Naive B cell (primary cell): ENCODE data around the gene EFNA2. TPM values are rescaled to one million over a fixed set of nuclear protein-coding genes. Genes with fewer than 3 reads are reported as not detected.

Source experiments
- ATAC-seq, 2 donors: fragments of 150-1000 bp; cut with Tn5 transposase; 2 replicates each; pipeline ENCODE4 v1.10.0; 2021; ENCODE audit warnings: low read depth in 2 of 2, mild to moderate bottlenecking in 2 of 2, moderate library complexity in 2 of 2
- DNase-seq: peaks from one replicate; pipeline ENCODE4 v3.0.0; 2022
- H3K27ac Mint-ChIP-seq, 6 donors: one replicate each; pipeline ENCODE4 v1.8.0; 2020 to 2022; ENCODE audit warnings: mild to moderate bottlenecking in 6 of 6, mixed read lengths in 6 of 6, moderate library complexity in 5 of 6, inconsistent platforms in 2 of 6
- H3K27me3 Mint-ChIP-seq, 3 donors: one replicate each; pipeline ENCODE4 v1.8.0; 2021 to 2022; ENCODE audit warnings: mixed read lengths in 3 of 3, mild to moderate bottlenecking in 1 of 3
- H3K36me3 Mint-ChIP-seq, 2 donors: one replicate each; pipeline ENCODE4 v1.8.0; 2020 to 2022; ENCODE audit warnings: mixed read lengths in 2 of 2, inconsistent platforms in 1 of 2, mild to moderate bottlenecking in 1 of 2
- H3K4me1 Mint-ChIP-seq, 3 donors: one replicate each; pipeline ENCODE4 v1.8.0; 2020 to 2022; ENCODE audit warnings: mixed read lengths in 3 of 3, inconsistent platforms in 1 of 3, mild to moderate bottlenecking in 1 of 3, moderate library complexity in 1 of 3
- H3K4me3 Mint-ChIP-seq, 8 donors: one replicate each; pipeline ENCODE4 v1.8.0; 2020 to 2022; ENCODE audit warnings: mild to moderate bottlenecking in 8 of 8, mixed read lengths in 8 of 8, moderate library complexity in 8 of 8, inconsistent platforms in 2 of 8
- H3K9me3 Mint-ChIP-seq, 7 donors: one replicate each; pipeline ENCODE4 v1.8.0; 2020 to 2022; ENCODE audit warnings: mixed read lengths in 7 of 7, mild to moderate bottlenecking in 5 of 7, inconsistent platforms in 2 of 7, moderate library complexity in 1 of 7
- polyA plus RNA-seq, 6 donors: library from polyadenylated mRNA; unstranded; fragments of 300-500 nt; fragmentation: Illumina TruSeq; gene quantifications; one replicate each; pipeline ENCODE4 v1.2.3, GENCODE V29; 2021; ENCODE audit warnings: low read depth in 6 of 6

EFNA2 gene
- polyA plus RNA-seq, 6 donors from 2014 or later = not detected

GRCh38 chr19:1274081-1274851 lies 11.4 kb upstream of the EFNA2 start:
- no peak for DNase-seq
- ATAC-seq = no peak
- H3K4me3 Mint-ChIP-seq = peak overlapping the region; percentile 32 to 96 (median 74)
- H3K36me3 Mint-ChIP-seq = peaks cover 0 to 5% of the 10 kb centered on the region in 2 donors
- H3K9me3 Mint-ChIP-seq = no peaks in the 10 kb centered on the region
- peak overlapping the region; percentile 76 to 98 (median 91) for H3K27ac Mint-ChIP-seq
- H3K4me1 Mint-ChIP-seq = peaks cover 44 to 62% (median 57%) of the 10 kb centered on the region in 3 donors
- no peaks in the 10 kb centered on the region for H3K27me3 Mint-ChIP-seq

- peak overlapping the region in 6 of 8 donors; percentile 67 to 96 (median 73) for H3K4me3 Mint-ChIP-seq
- H3K36me3 Mint-ChIP-seq = peaks cover 0 to 5% of the 10 kb centered on the region in 2 donors
- H3K27me3 Mint-ChIP-seq = no peaks in the 10 kb centered on the region
- ATAC-seq (no peak), DNase-seq (no peak)
- H3K9me3 Mint-ChIP-seq = no peaks in the 10 kb centered on the region
- H3K4me1 Mint-ChIP-seq = peaks cover 49 to 66% (median 59%) of the 10 kb centered on the region in 3 donors
- peak overlapping the region in 3 of 6 donors; percentile 88 to 97 (median 89) for H3K27ac Mint-ChIP-seq
Measured at GRCh38 chr19:1274852-1275259, 10.8 kb upstream of the EFNA2 start.

GRCh38 chr19:1275260-1275975 lies 10.3 kb upstream of the EFNA2 start, which contains the start of gene FAM174C:
Gene FAM174C, plus strand, starts transcription at chr19:1275530. Its CDS starts 20 bp downstream, at chr19:1275550.
- ATAC-seq = peak; percentile 81
- no peaks in the 10 kb centered on the region for H3K9me3 Mint-ChIP-seq
- H3K36me3 Mint-ChIP-seq = peaks cover 0 to 5% of the 10 kb centered on the region in 2 donors
- H3K27ac Mint-ChIP-seq = peak within 1 kb of the TSS; percentile 93 to 99 (median 96)
- H3K4me1 Mint-ChIP-seq = peaks cover 49 to 66% (median 54%) of the 10 kb centered on the region in 3 donors
- peak within 1 kb of the TSS; percentile 79 to 96 (median 86) for H3K4me3 Mint-ChIP-seq
- H3K27me3 Mint-ChIP-seq = no peaks in the 10 kb centered on the region
- peak; percentile 94 for DNase-seq

GRCh38 chr19:1275976-1276627 lies 9.6 kb upstream of the EFNA2 start:
- H3K36me3 Mint-ChIP-seq = peaks cover 0 to 5% of the 10 kb centered on the region in 2 donors
- H3K4me1 Mint-ChIP-seq = peaks cover 43 to 60% (median 47%) of the 10 kb centered on the region in 3 donors
- no peak for DNase-seq
- peak overlapping the region; percentile 93 to 99 (median 96) for H3K27ac Mint-ChIP-seq
- peak overlapping the region; percentile 79 to 91 (median 86) for H3K4me3 Mint-ChIP-seq
- no peak for ATAC-seq
- H3K9me3 Mint-ChIP-seq = no peaks in the 10 kb centered on the region
- H3K27me3 Mint-ChIP-seq = no peaks in the 10 kb centered on the region

GRCh38 chr19:1276628-1277022 lies 9.0 kb upstream of the EFNA2 start:
- Mint-ChIP-seq H3K4me3 (peak overlapping the region; percentile 79 to 91 (median 86)), H3K27me3 (peaks cover 0 to 2% (median 0%) of the 10 kb centered on the region in 3 donors), H3K27ac (peak overlapping the region; percentile 80 to 97 (median 94)), H3K9me3 (no peaks in the 10 kb centered on the region), H3K36me3 (peaks cover 0 to 5% of the 10 kb centered on the region in 2 donors), H3K4me1 (peaks cover 40 to 57% (median 43%) of the 10 kb centered on the region in 3 donors)
- DNase-seq = no peak
- ATAC-seq = no peak

- Mint-ChIP-seq H3K27ac (peak overlapping the region in 4 of 6 donors; percentile 14 to 97 (median 88)), H3K27me3 (peaks cover 0 to 5% (median 0%) of the 10 kb centered on the region in 3 donors), H3K9me3 (no peaks in the 10 kb centered on the region), H3K36me3 (peaks cover 0 to 5% of the 10 kb centered on the region in 2 donors), H3K4me1 (peaks cover 38 to 56% (median 41%) of the 10 kb centered on the region in 3 donors), H3K4me3 (peak overlapping the region in 6 of 8 donors; percentile 79 to 89 (median 84))
- ATAC-seq = no peak
- DNase-seq = no peak
Measured at GRCh38 chr19:1277061-1277460, 8.6 kb upstream of the EFNA2 start.

- Mint-ChIP-seq H3K4me3 (peak overlapping the region in 6 of 8 donors; percentile 12 to 72 (median 50)), H3K9me3 (no peaks in the 10 kb centered on the region), H3K27ac (peak overlapping the region in 2 of 6 donors; percentile 7 to 86)
Measured at GRCh38 chr19:1278074-1278473, 7.6 kb upstream of the EFNA2 start.

GRCh38 chr19:1278713-1279660 lies 6.7 kb upstream of the EFNA2 start:
- no peak for ATAC-seq
- Mint-ChIP-seq H3K27me3 (peaks cover 0 to 14% (median 1%) of the 10 kb centered on the region in 3 donors), H3K4me1 (peaks cover 25 to 41% (median 29%) of the 10 kb centered on the region in 3 donors), H3K9me3 (no peaks in the 10 kb centered on the region), H3K4me3 (peak overlapping the region in 3 of 8 donors; percentile 25 to 82 (median 60)), H3K36me3 (no peaks in the 10 kb centered on the region), H3K27ac (peak overlapping the region in 3 of 6 donors; percentile 38 to 73 (median 49))
- DNase-seq = no peak

More at GRCh38 chr19:1278074-1278473, 7.6 kb upstream of the EFNA2 start:
- Mint-ChIP-seq H3K27me3 (peaks cover 0 to 9% (median 0%) of the 10 kb centered on the region in 3 donors), H3K4me1 (peaks cover 33 to 50% (median 34%) of the 10 kb centered on the region in 3 donors), H3K36me3 (peaks cover 0 to under 1% of the 10 kb centered on the region in 2 donors)
- DNase-seq = no peak
- no peak for ATAC-seq

GRCh38 chr19:1279782-1280341 lies 5.8 kb upstream of the EFNA2 start:
- Mint-ChIP-seq H3K27ac (peak overlapping the region; percentile 62 to 86 (median 70)), H3K36me3 (no peaks in the 10 kb centered on the region), H3K4me3 (peak overlapping the region in 6 of 8 donors; percentile 32 to 83 (median 70)), H3K27me3 (peaks cover 8 to 22% (median 10%) of the 10 kb centered on the region in 3 donors), H3K9me3 (no peaks in the 10 kb centered on the region), H3K4me1 (peaks cover 24 to 41% (median 33%) of the 10 kb centered on the region in 3 donors)
- DNase-seq (peak; percentile 79), ATAC-seq (no peak)

- Mint-ChIP-seq H3K27me3 (peaks cover 11 to 28% (median 14%) of the 10 kb centered on the region in 3 donors), H3K4me1 (peaks cover 28 to 41% (median 30%) of the 10 kb centered on the region in 3 donors), H3K27ac (peak overlapping the region in 1 of 6 donors; percentile 49), H3K9me3 (no peaks in the 10 kb centered on the region), H3K4me3 (no peak overlapping the region), H3K36me3 (no peaks in the 10 kb centered on the region)
- DNase-seq (no peak), ATAC-seq (no peak)
Measured at GRCh38 chr19:1280636-1281568, 4.8 kb upstream of the EFNA2 start.
